CD4-positive, alpha-beta T cell treated with Interleukin-21 for 1 hour (primary cell): ENCODE results near the gene SUMO4.
A peak's percentile ranks its signal among the peaks of the same experiment; 100 is the strongest.

Experiments used
- DNase-seq: peaks from one replicate; pipeline ENCODE4 v3.0.0-alpha.2; 2020

Gene SUMO4

GRCh38 chr6:149400050-149400449, at the start of gene SUMO4:
Gene SUMO4, plus strand, starts transcription at chr6:149400262. Its CDS starts 130 bp downstream, at chr6:149400392.
- DNase-seq: no peak

GRCh38 chr6:149354009-149354408, 46.1 kb upstream of the SUMO4 start:
- no peak for DNase-seq

GRCh38 chr6:149356081-149356750, 43.8 kb upstream of the SUMO4 start:
- no peak for DNase-seq

GRCh38 chr6:149357726-149358538, 42.1 kb upstream of the SUMO4 start:
- DNase-seq: no peak

GRCh38 chr6:149359440-149359839, 40.6 kb upstream of the SUMO4 start:
- no peak for DNase-seq

- no peak for DNase-seq
Measured at GRCh38 chr6:149360536-149360935, 39.5 kb upstream of the SUMO4 start.

- DNase-seq: no peak
Measured at GRCh38 chr6:149362289-149362688, 37.8 kb upstream of the SUMO4 start.

GRCh38 chr6:149363154-149363553, 36.9 kb upstream of the SUMO4 start:
- no peak for DNase-seq

- DNase-seq: no peak
Measured at GRCh38 chr6:149364557-149364956, 35.5 kb upstream of the SUMO4 start.

- DNase-seq: no peak
Measured at GRCh38 chr6:149365197-149365596, 34.9 kb upstream of the SUMO4 start.

GRCh38 chr6:149366267-149366921, 33.7 kb upstream of the SUMO4 start:
- peak; percentile 45 for DNase-seq

GRCh38 chr6:149368065-149368464, 32.0 kb upstream of the SUMO4 start:
- DNase-seq: no peak

- DNase-seq: no peak
Measured at GRCh38 chr6:149371154-149371553, 28.9 kb upstream of the SUMO4 start.

- DNase-seq: no peak
Measured at GRCh38 chr6:149372062-149372461, 28.0 kb upstream of the SUMO4 start.

GRCh38 chr6:149373511-149373910, 26.6 kb upstream of the SUMO4 start:
- DNase-seq: no peak

GRCh38 chr6:149379977-149380376, 20.1 kb upstream of the SUMO4 start:
- DNase-seq: no peak

GRCh38 chr6:149380523-149380922, 19.5 kb upstream of the SUMO4 start:
- no peak for DNase-seq

GRCh38 chr6:149383371-149383770, 16.7 kb upstream of the SUMO4 start:
- no peak for DNase-seq

- DNase-seq: no peak
Measured at GRCh38 chr6:149384464-149384863, 15.6 kb upstream of the SUMO4 start.

GRCh38 chr6:149385998-149386646, 13.9 kb upstream of the SUMO4 start:
- peak; percentile 22 for DNase-seq

- no peak for DNase-seq
Measured at GRCh38 chr6:149387779-149388512, 12.1 kb upstream of the SUMO4 start.

- DNase-seq: no peak
Measured at GRCh38 chr6:149389509-149390297, 10.4 kb upstream of the SUMO4 start.
